Stimulated activated CD8-positive, alpha-beta memory T cell treated with anti-CD3 and anti-CD28 coated beads, Interleukin-7, amount 100 ng/mL, for 24 hours (primary cell): Measurements from ENCODE around the gene EPS15.
"Not testable (repeated sequence)": the region's sequence is repeated elsewhere in the genome, so short reads cannot be mapped to it uniquely, and the experiment has no call there.

ENCODE experiments used
- DNase-seq: peaks from one replicate; pipeline ENCODE4 v3.0.0-alpha.2; 2020; ENCODE audit warnings: low read depth

Gene EPS15

GRCh38 chr1:51519048-51519864 is at the start of gene EPS15:
EPS15 (minus strand) TSS chr1:51519266; CDS start chr1:51519231, 35 bp downstream.
- peak; percentile 79 for DNase-seq

- no peak for DNase-seq
These were observed 49.3 kb upstream of the EPS15 start for GRCh38 chr1:51568231-51568935.

GRCh38 chr1:51567653-51568052 is 48.6 kb upstream of the EPS15 start:
- no peak for DNase-seq

GRCh38 chr1:51566260-51566659 is 47.2 kb upstream of the EPS15 start:
- no peak for DNase-seq

- DNase-seq = no peak
These were observed 45.9 kb upstream of the EPS15 start for GRCh38 chr1:51565009-51565408.

GRCh38 chr1:51564124-51564523 is 45.1 kb upstream of the EPS15 start:
- DNase-seq = no peak

- no peak for DNase-seq
These were observed 42.6 kb upstream of the EPS15 start for GRCh38 chr1:51561702-51562101.

GRCh38 chr1:51560895-51561294 is 41.8 kb upstream of the EPS15 start:
- not testable (repeated sequence) for DNase-seq

GRCh38 chr1:51560034-51560433 is 41.0 kb upstream of the EPS15 start:
- no peak for DNase-seq

GRCh38 chr1:51559501-51559900 is 40.4 kb upstream of the EPS15 start:
- DNase-seq = no peak

GRCh38 chr1:51559064-51559500 is 40.0 kb upstream of the EPS15 start:
- DNase-seq = no peak

- DNase-seq = no peak
These were observed 39.4 kb upstream of the EPS15 start for GRCh38 chr1:51558375-51558924.

GRCh38 chr1:51557168-51557567 is 38.1 kb upstream of the EPS15 start:
- no peak for DNase-seq

- no peak for DNase-seq
These were observed 37.0 kb upstream of the EPS15 start for GRCh38 chr1:51555866-51556619.

- no peak for DNase-seq
These were observed 34.8 kb upstream of the EPS15 start for GRCh38 chr1:51553911-51554310.

GRCh38 chr1:51552929-51553807 is 34.1 kb upstream of the EPS15 start:
- no peak for DNase-seq

GRCh38 chr1:51551848-51552296 is 32.8 kb upstream of the EPS15 start:
- DNase-seq = no peak

- no peak for DNase-seq
These were observed 32.0 kb upstream of the EPS15 start for GRCh38 chr1:51551081-51551480.

- no peak for DNase-seq
These were observed 30.8 kb upstream of the EPS15 start for GRCh38 chr1:51549901-51550300.

GRCh38 chr1:51549016-51549619 is 30.1 kb upstream of the EPS15 start:
- no peak for DNase-seq

GRCh38 chr1:51543858-51544257 is 24.8 kb upstream of the EPS15 start:
- no peak for DNase-seq
